GM12865 (cell line): ENCODE results near the gene GJB3.

Source experiments
- DNase-seq: peaks from one replicate; pipeline ENCODE4 v3.0.0; 2010; ENCODE audit warnings: low read depth
- H3K4me3 ChIP-seq: 2 replicates; pipeline ENCODE4 v1.5.1; 2011; ENCODE audit warnings: mild to moderate bottlenecking, low read depth, low read length, control low read depth
- TF ChIP-seq, protein P1 (sequence below): IDR thresholded peaks from 2 replicates; pipeline ENCODE4 v1.5.1; 2011; ENCODE audit warnings: low read length, control low read depth, low read depth, inconsistent platforms; ENCODE audit not compliant: insufficient read depth; ENCODE audit errors: missing control alignments

GJB3 gene

DNA sequence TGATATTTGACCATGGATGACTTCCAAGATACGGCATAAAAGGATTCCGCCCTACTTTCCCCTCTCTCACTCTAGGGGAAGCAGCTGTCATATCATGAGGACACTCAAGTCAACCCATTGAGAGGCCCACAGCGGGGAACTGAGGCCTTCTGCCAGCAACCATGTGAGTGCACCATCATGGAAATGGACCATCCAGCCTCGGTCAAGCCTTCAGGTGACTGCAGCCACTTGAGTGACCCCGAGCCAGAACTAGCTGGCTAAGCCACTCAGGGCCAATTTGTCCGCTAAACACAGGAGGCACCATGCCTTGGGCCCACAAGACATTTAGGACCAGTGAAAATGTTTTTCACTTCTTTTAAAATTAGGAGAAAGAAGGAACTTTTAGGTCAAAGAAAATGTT, 37.2 kb upstream of the GJB3 start:
- TF ChIP-seq, protein P1, sequence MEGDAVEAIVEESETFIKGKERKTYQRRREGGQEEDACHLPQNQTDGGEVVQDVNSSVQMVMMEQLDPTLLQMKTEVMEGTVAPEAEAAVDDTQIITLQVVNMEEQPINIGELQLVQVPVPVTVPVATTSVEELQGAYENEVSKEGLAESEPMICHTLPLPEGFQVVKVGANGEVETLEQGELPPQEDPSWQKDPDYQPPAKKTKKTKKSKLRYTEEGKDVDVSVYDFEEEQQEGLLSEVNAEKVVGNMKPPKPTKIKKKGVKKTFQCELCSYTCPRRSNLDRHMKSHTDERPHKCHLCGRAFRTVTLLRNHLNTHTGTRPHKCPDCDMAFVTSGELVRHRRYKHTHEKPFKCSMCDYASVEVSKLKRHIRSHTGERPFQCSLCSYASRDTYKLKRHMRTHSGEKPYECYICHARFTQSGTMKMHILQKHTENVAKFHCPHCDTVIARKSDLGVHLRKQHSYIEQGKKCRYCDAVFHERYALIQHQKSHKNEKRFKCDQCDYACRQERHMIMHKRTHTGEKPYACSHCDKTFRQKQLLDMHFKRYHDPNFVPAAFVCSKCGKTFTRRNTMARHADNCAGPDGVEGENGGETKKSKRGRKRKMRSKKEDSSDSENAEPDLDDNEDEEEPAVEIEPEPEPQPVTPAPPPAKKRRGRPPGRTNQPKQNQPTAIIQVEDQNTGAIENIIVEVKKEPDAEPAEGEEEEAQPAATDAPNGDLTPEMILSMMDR = no peak
- no peak for DNase-seq
- no peak overlapping the region for H3K4me3 ChIP-seq

- TF ChIP-seq, protein P1 = no peak
- H3K4me3 ChIP-seq = no peak overlapping the region
- DNase-seq = no peak
Observed at GRCh38 chr1:34744851-34745250, 36.2 kb upstream of the GJB3 start.

- DNase-seq = no peak
- TF ChIP-seq, protein P1 = no peak
- no peak overlapping the region for H3K4me3 ChIP-seq
Observed at GRCh38 chr1:34745666-34746065, 35.3 kb upstream of the GJB3 start.

DNA sequence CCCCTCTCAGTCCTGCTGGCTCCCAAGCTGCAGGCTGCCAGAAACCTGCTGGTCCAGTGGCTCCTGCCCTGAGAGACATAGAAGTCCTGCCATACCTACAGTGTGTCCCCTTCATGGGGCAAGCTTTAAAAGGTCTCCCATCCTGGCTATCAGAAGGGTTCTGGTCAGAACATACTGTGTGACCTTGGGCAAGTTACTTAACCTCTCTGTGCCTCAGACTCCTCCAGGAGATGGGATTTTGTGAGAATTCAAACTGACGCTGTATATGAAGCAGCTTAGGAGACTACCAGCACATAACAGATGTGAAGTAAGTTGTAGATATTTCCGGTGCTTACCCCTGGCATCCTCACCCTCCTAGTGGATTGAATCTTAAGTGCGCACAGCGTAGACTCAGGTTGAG, 34.9 kb upstream of the GJB3 start:
- TF ChIP-seq, protein P1 = no peak
- no peak overlapping the region for H3K4me3 ChIP-seq
- no peak for DNase-seq

GRCh38 chr1:34746785-34747637, 34.0 kb upstream of the GJB3 start:
- no peak overlapping the region for H3K4me3 ChIP-seq
- no peak for DNase-seq
- TF ChIP-seq, protein P1 = no peak

DNA sequence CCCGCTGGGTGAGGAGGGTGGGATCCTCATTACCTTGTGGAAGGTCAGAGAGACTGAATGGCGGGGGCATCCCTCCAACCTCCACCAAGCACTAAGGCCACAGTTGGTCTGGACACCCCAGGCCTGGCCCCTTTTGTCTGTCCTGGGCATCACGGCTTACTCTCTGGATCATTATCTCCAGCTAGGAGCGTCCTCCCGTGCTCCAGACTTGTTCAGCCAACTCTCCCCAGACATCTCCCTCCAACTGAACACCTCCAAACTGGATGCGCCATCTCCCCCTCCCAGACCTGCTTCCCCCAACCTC, 33.4 kb upstream of the GJB3 start:
- TF ChIP-seq, protein P1 = no peak

DNA sequence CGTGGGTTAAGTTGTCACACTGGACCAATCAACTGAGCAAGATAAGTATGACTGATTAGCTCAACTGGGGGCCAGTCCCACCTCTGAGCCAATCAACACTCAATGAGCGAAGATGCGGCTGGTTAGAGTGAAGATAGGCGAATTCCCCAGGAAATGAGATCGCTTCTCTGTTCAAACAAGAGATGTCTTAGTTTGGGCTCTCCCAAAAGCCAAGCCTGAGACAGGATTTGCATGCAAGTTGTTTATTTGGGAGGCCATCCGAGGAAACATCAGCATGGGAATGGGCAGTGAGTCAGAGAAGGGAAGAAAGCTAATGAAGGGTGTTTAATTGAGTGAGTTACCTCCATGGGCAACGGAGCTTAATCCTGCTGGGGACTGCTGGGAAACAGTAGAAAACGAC, 31.0 kb upstream of the GJB3 start:
- DNase-seq = no peak

More for the DNA sequence above, 33.4 kb upstream of the GJB3 start:
- H3K4me3 ChIP-seq = no peak overlapping the region
- no peak for DNase-seq

More for the DNA sequence above, 31.0 kb upstream of the GJB3 start:
- TF ChIP-seq, protein P1 = no peak
- no peak overlapping the region for H3K4me3 ChIP-seq
